GM13976 (cell line): ENCODE results near the gene DTX4.

Experiments used
- DNase-seq: peaks from one replicate; pipeline ENCODE4 v3.0.0; 2012; ENCODE audit warnings: low spot score
- CTCF ChIP-seq: IDR thresholded peaks from 2 replicates; pipeline ENCODE4 v1.5.1; 2012; ENCODE audit warnings: borderline replicate concordance, mild to moderate bottlenecking; ENCODE audit not compliant: insufficient read depth; ENCODE audit errors: extremely low read depth, missing control alignments, control extremely low read depth
- in situ Hi-C: fragments of 300-500 bp; cut with MboI; formaldehyde crosslinking; loops from one replicate; pipeline ENCODE4 v1.12.0; 2022; ENCODE audit warnings: low sequenced_read_pairs, mixed read lengths, inconsistent platforms; ENCODE audit not compliant: unreplicated experiment

Gene DTX4

GRCh38 chr11:59189986-59190385 is 18.1 kb downstream of the DTX4 start:
- in situ Hi-C loops = loop anchor here (10.0 kb wide), 1 partner anchor 235 kb away; the partner anchor contains the start of gene OR5A2
- no peak for DNase-seq
- TF ChIP-seq CTCF = no peak

- in situ Hi-C loops = no loop called here
- DNase-seq = no peak
- TF ChIP-seq CTCF = no peak
Measured at GRCh38 chr11:59191095-59191494, 19.2 kb downstream of the DTX4 start.

GRCh38 chr11:59191890-59192289 is 20.0 kb downstream of the DTX4 start:
- in situ Hi-C loops = no loop called here
- no peak for DNase-seq
- no peak for TF ChIP-seq CTCF

GRCh38 chr11:59192446-59193020 is 20.6 kb downstream of the DTX4 start:
- no peak for TF ChIP-seq CTCF
- in situ Hi-C loops = no loop called here
- no peak for DNase-seq

GRCh38 chr11:59193587-59194130 is 21.7 kb downstream of the DTX4 start:
- no peak for TF ChIP-seq CTCF
- DNase-seq = no peak
- in situ Hi-C loops = no loop called here

GRCh38 chr11:59195586-59195985 is 23.7 kb downstream of the DTX4 start:
- in situ Hi-C loops = no loop called here
- TF ChIP-seq CTCF = no peak
- DNase-seq = no peak
